HepG2 (cell line): Measurements from ENCODE around the gene ACSF3.

Source experiments
- MAZ ChIP-seq, 2 experiments: sonication (generic) in 1 of 2; formaldehyde crosslinking in 1 of 2; IDR thresholded peaks; 2 replicates each; pipeline versions ENCODE4 v1.5.0 to v1.6.1; 2012 to 2020; ENCODE audit warnings: low read depth in 2 of 2, mild to moderate bottlenecking in 2 of 2, borderline replicate concordance in 1 of 2, improper control_type of control experiment in 1 of 2, low read length in 1 of 2, missing genetic modification reagents in 1 of 2, moderate library complexity in 1 of 2
- ZBTB25 ChIP-seq: IDR thresholded peaks from 2 replicates; pipeline ENCODE4 v1.6.1; 2018; ENCODE audit warnings: missing genetic modification reagents

- no peak for TF ChIP-seq ZBTB25
- TF ChIP-seq MAZ (IDR thresholded peaks at IDR 0.05; ENCODE audit: borderline replicate concordance, low read depth, low read length) = no peak
- TF ChIP-seq MAZ (CRISPR knock-in tag; IDR thresholded peaks at IDR 0.05; ENCODE audit: low read depth) = no peak
Observed at GRCh38 chr16:89081556-89081955, 12.1 kb upstream of the ACSF3 start.
